Activated CD4-positive, CD25-positive, alpha-beta regulatory T cell treated with anti-CD3 and anti-CD28 coated beads, Interleukin-2, amount 50 U/mL, for 72 hours (primary cell): ENCODE measurements around the gene NECAB2.

Experiments
- DNase-seq: peaks from one replicate; pipeline ENCODE4 v3.0.0; 2021

Gene NECAB2

GRCh38 chr16:83968306-83968851 lies 335 bp downstream of the NECAB2 start:
- no peak for DNase-seq

GRCh38 chr16:83968891-83969649 lies 1.0 kb downstream of the NECAB2 start:
- DNase-seq, result no peak

GRCh38 chr16:83969771-83970429 lies 1.9 kb downstream of the NECAB2 start:
- no peak for DNase-seq

- no peak for DNase-seq
Measured at GRCh38 chr16:83970430-83970815, 2.4 kb downstream of the NECAB2 start.

- no peak for DNase-seq
Measured at GRCh38 chr16:83971165-83972130, 3.4 kb downstream of the NECAB2 start.

GRCh38 chr16:83972256-83973008 lies 4.4 kb downstream of the NECAB2 start:
- DNase-seq, result no peak

- no peak for DNase-seq
Measured at GRCh38 chr16:83973077-83973476, 5.0 kb downstream of the NECAB2 start.

- DNase-seq, result no peak
Measured at GRCh38 chr16:83973581-83974385, 5.7 kb downstream of the NECAB2 start.

GRCh38 chr16:83974475-83974874 lies 6.4 kb downstream of the NECAB2 start:
- no peak for DNase-seq

- DNase-seq, result no peak
Measured at GRCh38 chr16:83975590-83976260, 7.7 kb downstream of the NECAB2 start.

- DNase-seq, result no peak
Measured at GRCh38 chr16:83977056-83977815, 9.2 kb downstream of the NECAB2 start.

- no peak for DNase-seq
Measured at GRCh38 chr16:83978401-83978904, 10.4 kb downstream of the NECAB2 start.

GRCh38 chr16:83979441-83979840 lies 11.4 kb downstream of the NECAB2 start:
- no peak for DNase-seq

- no peak for DNase-seq
Measured at GRCh38 chr16:83980794-83981193, 12.8 kb downstream of the NECAB2 start.

- DNase-seq, result no peak
Measured at GRCh38 chr16:83981799-83982198, 13.8 kb downstream of the NECAB2 start.

- DNase-seq, result no peak
Measured at GRCh38 chr16:83983491-83983890, 15.4 kb downstream of the NECAB2 start.

- no peak for DNase-seq
Measured at GRCh38 chr16:83989300-83989699, 21.3 kb downstream of the NECAB2 start.

GRCh38 chr16:83990492-83990891 lies 22.4 kb downstream of the NECAB2 start:
- DNase-seq, result no peak

GRCh38 chr16:83992624-83993023 lies 24.6 kb downstream of the NECAB2 start:
- DNase-seq, result no peak

GRCh38 chr16:83994087-83994486 lies 26.0 kb downstream of the NECAB2 start:
- no peak for DNase-seq
